Measurements from ENCODE around the gene CSTB.
A peak's percentile ranks its signal among the peaks of the same experiment; 100 is the strongest.

CSTB gene

GRCh38 chr21:43769325-43769958, 6.7 kb downstream of the CSTB start:
- POLR2A ChIA-PET = interaction anchor here (1.3 kb wide), 1 partner anchor 41 kb away, joined by 4 read pairs; no protein-coding TSS in a partner anchor
- CTCF ChIA-PET = interaction anchor here (0.5 to 1.7 kb wide), 3 partner anchors 21 to 209 kb away, joined by 3 to 5 read pairs (median 4); partner anchors contain the start of gene RRP1
- no peak overlapping the region for H3K27ac ChIP-seq (ENCODE audit: extremely low read depth, low read depth, low read length)

DNA sequence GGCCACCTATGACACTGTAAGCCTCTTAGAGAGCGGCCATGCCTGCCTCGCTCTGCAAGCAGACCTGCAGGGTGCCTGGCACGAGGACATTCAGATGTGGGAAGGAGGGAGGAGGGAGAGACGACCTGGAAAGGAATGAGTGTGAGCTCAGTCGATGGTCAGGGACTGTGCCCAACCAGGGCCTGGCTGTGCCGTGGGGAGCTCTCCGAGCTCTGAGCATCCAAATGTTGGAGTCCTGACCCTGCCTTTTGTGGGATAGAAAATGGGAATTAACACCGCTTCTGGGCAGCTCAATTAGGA, 7.3 kb downstream of the CSTB start:
- Histone ChIP-seq H3K27ac (ENCODE audit: extremely low read depth, low read depth, low read length) (no peak overlapping the region), H3K4me3 (ENCODE audit: low read depth, low read length) (no peak overlapping the region), H3K4me1 (ENCODE audit: control insufficient read depth, insufficient read depth, low read length) (no peaks in the 10 kb centered on the region), H3K9me3 (ENCODE audit: control insufficient read depth, insufficient read depth, low read depth, low read length) (no peaks in the 10 kb centered on the region), H3K36me3 (ENCODE audit: control insufficient read depth in 2 of 2, insufficient read depth in 1 of 2, low read length in 2 of 2) (peaks cover 3 to 10% of the 10 kb centered on the region in 2 experiments; a peak in 2 of 3 replicates)
- no peak for TF ChIP-seq KLF16 (tag by site-specific recombination; IDR thresholded peaks at IDR 0.05)
- no peak for TF ChIP-seq ZNF555 (tag by site-specific recombination; conservative IDR thresholded peaks at IDR 0.05)
- TF ChIP-seq SP2 (tag by site-specific recombination; IDR thresholded peaks at IDR 0.05) = no peak
- no peak for TF ChIP-seq ZNF704 (tag by site-specific recombination; IDR thresholded peaks at IDR 0.05)
- TF ChIP-seq, protein P1, sequence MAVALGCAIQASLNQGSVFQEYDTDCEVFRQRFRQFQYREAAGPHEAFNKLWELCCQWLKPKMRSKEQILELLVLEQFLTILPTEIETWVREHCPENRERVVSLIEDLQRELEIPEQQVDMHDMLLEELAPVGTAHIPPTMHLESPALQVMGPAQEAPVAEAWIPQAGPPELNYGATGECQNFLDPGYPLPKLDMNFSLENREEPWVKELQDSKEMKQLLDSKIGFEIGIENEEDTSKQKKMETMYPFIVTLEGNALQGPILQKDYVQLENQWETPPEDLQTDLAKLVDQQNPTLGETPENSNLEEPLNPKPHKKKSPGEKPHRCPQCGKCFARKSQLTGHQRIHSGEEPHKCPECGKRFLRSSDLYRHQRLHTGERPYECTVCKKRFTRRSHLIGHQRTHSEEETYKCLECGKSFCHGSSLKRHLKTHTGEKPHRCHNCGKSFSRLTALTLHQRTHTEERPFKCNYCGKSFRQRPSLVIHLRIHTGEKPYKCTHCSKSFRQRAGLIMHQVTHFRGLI (tag by site-specific recombination; IDR thresholded peaks at IDR 0.05) = peak; percentile 72; the same call in 1 of the 2 replicates
- TF ChIP-seq ZIC2 (tag by site-specific recombination; IDR thresholded peaks at IDR 0.05) = 0 out of 2 replicates have a peak, but pooled peaks have one; percentile 14
- no peak for TF ChIP-seq ZNF518A (tag by site-specific recombination; conservative IDR thresholded peaks at IDR 0.05; ENCODE audit: low read depth)
- TF ChIP-seq, protein P2, sequence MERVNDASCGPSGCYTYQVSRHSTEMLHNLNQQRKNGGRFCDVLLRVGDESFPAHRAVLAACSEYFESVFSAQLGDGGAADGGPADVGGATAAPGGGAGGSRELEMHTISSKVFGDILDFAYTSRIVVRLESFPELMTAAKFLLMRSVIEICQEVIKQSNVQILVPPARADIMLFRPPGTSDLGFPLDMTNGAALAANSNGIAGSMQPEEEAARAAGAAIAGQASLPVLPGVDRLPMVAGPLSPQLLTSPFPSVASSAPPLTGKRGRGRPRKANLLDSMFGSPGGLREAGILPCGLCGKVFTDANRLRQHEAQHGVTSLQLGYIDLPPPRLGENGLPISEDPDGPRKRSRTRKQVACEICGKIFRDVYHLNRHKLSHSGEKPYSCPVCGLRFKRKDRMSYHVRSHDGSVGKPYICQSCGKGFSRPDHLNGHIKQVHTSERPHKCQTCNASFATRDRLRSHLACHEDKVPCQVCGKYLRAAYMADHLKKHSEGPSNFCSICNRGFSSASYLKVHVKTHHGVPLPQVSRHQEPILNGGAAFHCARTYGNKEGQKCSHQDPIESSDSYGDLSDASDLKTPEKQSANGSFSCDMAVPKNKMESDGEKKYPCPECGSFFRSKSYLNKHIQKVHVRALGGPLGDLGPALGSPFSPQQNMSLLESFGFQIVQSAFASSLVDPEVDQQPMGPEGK (tag by site-specific recombination; IDR thresholded peaks at IDR 0.05) = 0 out of 2 replicates have a peak, but pooled peaks have one; percentile 3
- no peak for TF ChIP-seq ZNF658 (tag by site-specific recombination; IDR thresholded peaks at IDR 0.05)
- no peak for TF ChIP-seq KLF9 (tag by site-specific recombination; IDR thresholded peaks at IDR 0.05; ENCODE audit: low read depth)
- TF ChIP-seq KLF1 (tag by site-specific recombination; IDR thresholded peaks at IDR 0.05) = no peak
- CTCF ChIA-PET = interaction anchor here (0.5 to 1.7 kb wide), 3 partner anchors 21 to 209 kb away, joined by 3 to 5 read pairs (median 4); partner anchors contain the start of gene RRP1
- POLR2A ChIA-PET = interaction anchor here (0.7 to 1.3 kb wide), 2 partner anchors 19 to 40 kb away, joined by 3 to 4 read pairs; no protein-coding TSS in a partner anchor

More at GRCh38 chr21:43769325-43769958, 6.7 kb downstream of the CSTB start:
- Histone ChIP-seq H3K9me3 (ENCODE audit: control insufficient read depth, insufficient read depth, low read depth, low read length) (no peaks in the 10 kb centered on the region), H3K4me1 (ENCODE audit: control insufficient read depth, insufficient read depth, low read length) (no peaks in the 10 kb centered on the region), H3K36me3 (ENCODE audit: control insufficient read depth in 2 of 2, insufficient read depth in 1 of 2, low read length in 2 of 2) (peaks cover 3 to 16% of the 10 kb centered on the region in 2 experiments; a peak in 2 of 3 replicates), H3K4me3 (ENCODE audit: low read depth, low read length) (no peak overlapping the region)
- TF ChIP-seq ZNF600 (tag by site-specific recombination; IDR thresholded peaks at IDR 0.05) = peak; percentile 58; the same call in 1 of the 2 replicates
- TF ChIP-seq ZNF132 (tag by site-specific recombination; IDR thresholded peaks at IDR 0.05; ENCODE audit: borderline replicate concordance) = no peak
- TF ChIP-seq ZSCAN23 (tag by site-specific recombination; IDR thresholded peaks at IDR 0.05) = 0 out of 2 replicates have a peak, but pooled peaks have one; percentile 7
- no peak for TF ChIP-seq ZBTB17 (tag by site-specific recombination; IDR thresholded peaks at IDR 0.05)
- no peak for TF ChIP-seq ZNF112 (tag by site-specific recombination; IDR thresholded peaks at IDR 0.05)
- TF ChIP-seq ZSCAN16 (tag by site-specific recombination; IDR thresholded peaks at IDR 0.05) = no peak
- no peak for TF ChIP-seq SALL2 (tag by site-specific recombination; IDR thresholded peaks at IDR 0.05; ENCODE audit: borderline replicate concordance)
- peak; percentile 98 for TF ChIP-seq ZNF121 (tag by site-specific recombination; IDR thresholded peaks at IDR 0.05)
- TF ChIP-seq HOXA7 (CRISPR knock-in tag; IDR thresholded peaks at IDR 0.05; ENCODE audit: borderline replicate concordance) = no peak
- TF ChIP-seq ZNF555 (tag by site-specific recombination; conservative IDR thresholded peaks at IDR 0.05) = no peak
- TF ChIP-seq ZNF223 (tag by site-specific recombination; IDR thresholded peaks at IDR 0.05) = no peak
